GM18508 (cell line): ENCODE data around the gene PAX7.

Experiments used
- ATAC-seq: cut with Tn5 transposase; IDR thresholded peaks from one replicate; pipeline ENCODE4 v1.9.1; 2021; ENCODE audit warnings: moderate number of reproducible peaks; ENCODE audit not compliant: insufficient read depth, unreplicated experiment

Gene PAX7

GRCh38 chr1:18640228-18641004 is 9.8 kb downstream of the PAX7 start:
- ATAC-seq, result no peak

GRCh38 chr1:18641005-18641941 is 10.6 kb downstream of the PAX7 start:
- ATAC-seq, result no peak

- ATAC-seq, result no peak
These were observed 11.8 kb downstream of the PAX7 start for GRCh38 chr1:18642278-18643095.

- no peak for ATAC-seq
These were observed 12.7 kb downstream of the PAX7 start for GRCh38 chr1:18643154-18644012.

GRCh38 chr1:18644013-18644399 is 13.4 kb downstream of the PAX7 start:
- ATAC-seq, result no peak

GRCh38 chr1:18644446-18644845 is 13.8 kb downstream of the PAX7 start:
- ATAC-seq, result no peak

GRCh38 chr1:18644973-18645746 is 14.5 kb downstream of the PAX7 start:
- ATAC-seq, result no peak

GRCh38 chr1:18645747-18646090 is 15.1 kb downstream of the PAX7 start:
- ATAC-seq, result no peak

GRCh38 chr1:18646091-18646785 is 15.6 kb downstream of the PAX7 start:
- no peak for ATAC-seq

- no peak for ATAC-seq
These were observed 16.3 kb downstream of the PAX7 start for GRCh38 chr1:18646786-18647410.

- no peak for ATAC-seq
These were observed 17.1 kb downstream of the PAX7 start for GRCh38 chr1:18647681-18648214.

- no peak for ATAC-seq
These were observed 19.2 kb downstream of the PAX7 start for GRCh38 chr1:18649693-18650370.

- no peak for ATAC-seq
These were observed 21.1 kb downstream of the PAX7 start for GRCh38 chr1:18651713-18652112.

GRCh38 chr1:18652791-18653190 is 22.1 kb downstream of the PAX7 start:
- no peak for ATAC-seq

GRCh38 chr1:18653367-18653766 is 22.7 kb downstream of the PAX7 start:
- no peak for ATAC-seq

- ATAC-seq, result no peak
These were observed 23.3 kb downstream of the PAX7 start for GRCh38 chr1:18653916-18654315.

GRCh38 chr1:18654599-18654998 is 24.0 kb downstream of the PAX7 start:
- ATAC-seq, result no peak
